Right ventricle myocardium superior (tissue), 1 donor: Measurements from ENCODE around the gene ATXN1. TPM values are rescaled to one million over a fixed set of nuclear protein-coding genes. Genes with fewer than 3 reads are reported as not detected.
A peak's percentile ranks its signal among the peaks of the same experiment; 100 is the strongest.

Source experiments
- ATAC-seq: fragments of 200-7000 bp; cut with Tn5 transposase; one replicate; pipeline ENCODE4 v1.9.1; 2020; ENCODE audit warnings: mild to moderate bottlenecking; ENCODE audit not compliant: poor library complexity
- DNase-seq: peaks from one replicate; pipeline ENCODE4 v3.0.0-alpha.2; 2020
- intact Hi-C: fragments of 100-400 bp; cut with DNase I; formaldehyde crosslinking; loops from one replicate; pipeline ENCODE4 v1.11.2; 2022
- total RNA-seq: library from RNA; stranded (reverse); fragmentation: NEBNext Ultra II Directional; extraction: Animal tissue kit (Norgen Biotek cat#: 25700); gene quantifications from one replicate; pipeline ENCODE4 v1.2.1, GENCODE V29; 2021
- donor health status: DM: no; HTN: yes; CAD: no; lungs with severe emphysema.

Gene ATXN1
- total RNA-seq, 1 donor from 2014 or later = 36.1 TPM

- DNase-seq (no peak), ATAC-seq (no peak)
- intact Hi-C loops = loop anchor here (10.0 kb wide), 1 partner anchor 426 kb away; the partner anchor contains the start of gene ATXN1
These were observed 422.0 kb downstream of the ATXN1 start for GRCh38 chr6:16339265-16339587.

GRCh38 chr6:16338577-16339264 lies 422.5 kb downstream of the ATXN1 start:
- ATAC-seq (peak; percentile 30), DNase-seq (peak; percentile 78)
- intact Hi-C loops = loop anchor here (10.0 kb wide), 1 partner anchor 426 kb away; the partner anchor contains the start of gene ATXN1

- ATAC-seq (peak; percentile 90), DNase-seq (peak; percentile 97)
- intact Hi-C loops = loop anchor here (10.0 kb wide), 1 partner anchor 427 kb away; the partner anchor contains the start of gene ATXN1
These were observed 423.8 kb downstream of the ATXN1 start for GRCh38 chr6:16337295-16337975.

DNA sequence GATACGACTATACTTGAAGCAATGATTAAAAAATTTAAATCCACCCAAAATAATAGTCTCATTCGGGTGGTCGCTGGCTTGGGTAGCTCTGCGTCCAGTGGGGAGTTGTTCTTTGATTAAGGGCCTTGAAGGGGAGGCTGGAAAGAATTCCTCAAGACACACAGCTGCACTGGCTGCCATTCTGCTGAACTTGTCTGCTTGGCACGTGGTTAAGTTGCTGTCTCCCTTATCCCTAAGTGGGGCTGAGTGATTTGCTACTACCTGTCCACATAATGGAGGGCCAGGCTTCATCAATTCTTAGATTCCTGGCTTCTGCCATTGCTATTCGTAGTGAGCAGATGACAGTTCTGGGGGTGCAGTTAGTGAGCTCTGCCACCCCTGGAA lies 424.4 kb downstream of the ATXN1 start:
- DNase-seq = no peak
- ATAC-seq = no peak
- intact Hi-C loops = loop anchor here (10.0 kb wide), 1 partner anchor 428 kb away; the partner anchor contains the start of gene ATXN1

DNA sequence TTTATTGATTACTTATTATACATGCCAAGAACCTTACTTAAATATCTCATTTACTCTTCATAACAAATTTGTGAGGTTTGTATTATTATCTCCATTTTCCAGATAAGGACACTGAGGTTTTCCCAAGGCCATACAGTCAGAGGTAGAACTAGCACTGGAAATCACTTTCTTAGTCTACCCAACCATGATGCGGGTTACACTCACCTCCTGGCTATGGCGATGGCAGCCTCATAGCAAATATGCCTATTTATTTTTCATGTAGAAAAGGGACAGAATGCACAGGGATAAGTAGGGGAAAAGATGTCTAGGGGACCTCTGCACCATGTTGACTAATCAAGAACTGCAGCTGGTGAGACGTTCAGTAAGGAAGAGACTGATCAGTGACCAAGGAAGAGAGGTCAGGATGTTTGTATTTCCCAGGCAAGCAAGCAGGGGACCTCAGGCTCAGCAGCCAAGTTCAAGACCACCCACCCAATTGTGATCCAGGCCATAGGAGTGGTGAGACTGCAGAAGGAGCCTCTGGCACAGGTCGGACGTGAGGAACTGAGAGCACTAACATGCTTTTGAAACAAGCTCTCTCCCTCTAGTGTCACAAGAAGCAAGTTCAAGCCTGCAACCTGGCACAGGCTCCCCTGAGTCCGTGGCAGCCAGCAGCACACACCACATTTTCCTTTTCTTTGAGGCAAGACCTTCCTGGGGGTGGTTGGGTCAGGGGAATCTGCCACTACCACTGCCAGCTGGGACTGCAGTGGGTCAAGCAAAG lies 425.0 kb downstream of the ATXN1 start:
- ATAC-seq = no peak
- intact Hi-C loops = loop anchor here (10.0 kb wide), 1 partner anchor 429 kb away; the partner anchor contains the start of gene ATXN1
- no peak for DNase-seq

DNA sequence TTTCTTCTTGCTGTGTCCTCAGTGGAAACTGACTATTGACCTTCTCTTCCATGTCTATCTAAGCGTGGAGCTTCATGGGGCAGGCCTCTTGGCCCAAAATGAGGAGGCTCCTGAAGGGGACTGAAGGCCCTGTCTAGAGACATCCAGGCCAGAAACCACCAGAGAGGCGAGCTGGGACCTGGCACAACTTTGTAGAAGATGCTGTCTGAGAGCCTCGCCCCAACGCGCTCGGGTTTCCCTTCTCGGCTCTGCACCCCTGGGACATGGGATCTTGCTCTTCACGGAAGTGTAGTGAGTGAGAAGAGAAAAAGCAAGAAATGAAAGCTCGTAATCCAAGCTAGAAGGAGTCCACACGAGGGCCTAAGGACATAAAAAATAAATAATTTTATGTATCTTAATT lies 426.1 kb downstream of the ATXN1 start:
- ATAC-seq (no peak), DNase-seq (no peak)
- intact Hi-C loops = loop anchor here (10.0 kb wide), 1 partner anchor 430 kb away; the partner anchor contains the start of gene ATXN1

- ATAC-seq (peak; percentile 25), DNase-seq (peak; percentile 57)
- intact Hi-C loops = loop anchor here (10.0 kb wide), 1 partner anchor 430 kb away; the partner anchor contains the start of gene ATXN1
These were observed 426.6 kb downstream of the ATXN1 start for GRCh38 chr6:16334671-16335070.

DNA sequence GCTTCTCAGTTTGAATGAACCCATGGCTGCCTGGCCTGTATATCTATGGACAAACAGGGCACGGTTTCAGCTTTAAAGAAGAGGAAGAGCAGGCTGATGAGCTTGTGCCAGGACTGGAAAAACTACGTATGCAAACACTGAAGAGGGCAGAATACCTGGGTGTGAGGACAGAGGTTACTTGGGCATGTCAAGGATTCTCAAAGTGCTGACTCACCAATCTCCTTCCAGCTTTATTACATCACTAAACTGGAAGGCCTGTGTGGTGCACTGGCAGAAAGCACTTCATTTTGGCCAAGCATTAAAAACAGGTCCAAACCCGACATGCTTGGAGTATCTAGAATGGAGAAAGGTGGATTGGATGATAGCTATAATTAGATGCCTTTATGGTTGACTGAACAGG lies 427.7 kb downstream of the ATXN1 start:
- ATAC-seq (no peak), DNase-seq (no peak)
- intact Hi-C loops = loop anchor here (2.0 to 10.0 kb wide), 2 partner anchors 75 to 431 kb away; partner anchors contain the start of gene ATXN1

GRCh38 chr6:16332175-16332542 lies 429.1 kb downstream of the ATXN1 start:
- intact Hi-C loops = loop anchor here (2.0 to 10.0 kb wide), 2 partner anchors 77 to 433 kb away; partner anchors contain the start of gene ATXN1
- ATAC-seq (peak; percentile 92), DNase-seq (peak; percentile 77)

DNA sequence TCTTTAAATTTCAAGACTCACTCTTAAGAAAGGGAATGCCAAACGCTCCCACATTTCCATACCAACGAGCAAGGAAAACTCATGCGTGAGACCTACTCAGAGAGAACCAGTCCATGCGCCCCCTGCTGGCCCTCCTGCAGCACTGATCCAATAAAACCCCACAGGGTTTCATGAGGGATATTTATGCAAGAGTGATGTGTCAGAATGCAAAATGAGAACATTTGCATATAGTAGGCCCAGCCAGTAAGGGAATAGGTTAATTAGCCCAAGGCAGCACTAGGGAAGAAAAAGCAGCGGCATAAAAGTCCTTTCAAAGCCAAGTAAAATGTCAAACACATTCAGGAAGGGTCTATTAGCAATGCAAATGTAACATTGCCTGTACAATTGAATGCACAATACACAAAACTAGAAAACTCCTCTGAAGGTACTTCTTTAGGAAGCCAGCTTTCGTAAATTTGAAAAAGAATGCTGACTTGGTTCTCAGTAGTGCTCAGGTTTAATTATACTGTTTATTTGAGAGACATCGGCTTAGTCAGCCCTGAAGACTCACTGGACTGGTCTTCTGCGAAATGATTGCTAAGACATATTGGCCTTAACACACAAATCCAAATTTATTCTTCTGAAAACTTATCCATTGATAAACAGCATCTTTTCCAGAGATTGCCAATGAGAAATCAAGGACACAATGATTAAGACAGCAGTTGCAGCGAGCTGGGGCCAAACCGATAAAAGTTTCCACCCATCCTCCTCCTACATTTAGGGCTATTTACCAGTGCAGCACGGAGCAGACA lies 429.7 kb downstream of the ATXN1 start:
- intact Hi-C loops = loop anchor here (2.0 to 10.0 kb wide), 2 partner anchors 77 to 433 kb away; partner anchors contain the start of gene ATXN1
- ATAC-seq (peak; percentile 89), DNase-seq (peak; percentile 82)

- intact Hi-C loops = no loop called here
- no peak for DNase-seq
- ATAC-seq = no peak
These were observed 432.0 kb downstream of the ATXN1 start for GRCh38 chr6:16329233-16329632.

DNA sequence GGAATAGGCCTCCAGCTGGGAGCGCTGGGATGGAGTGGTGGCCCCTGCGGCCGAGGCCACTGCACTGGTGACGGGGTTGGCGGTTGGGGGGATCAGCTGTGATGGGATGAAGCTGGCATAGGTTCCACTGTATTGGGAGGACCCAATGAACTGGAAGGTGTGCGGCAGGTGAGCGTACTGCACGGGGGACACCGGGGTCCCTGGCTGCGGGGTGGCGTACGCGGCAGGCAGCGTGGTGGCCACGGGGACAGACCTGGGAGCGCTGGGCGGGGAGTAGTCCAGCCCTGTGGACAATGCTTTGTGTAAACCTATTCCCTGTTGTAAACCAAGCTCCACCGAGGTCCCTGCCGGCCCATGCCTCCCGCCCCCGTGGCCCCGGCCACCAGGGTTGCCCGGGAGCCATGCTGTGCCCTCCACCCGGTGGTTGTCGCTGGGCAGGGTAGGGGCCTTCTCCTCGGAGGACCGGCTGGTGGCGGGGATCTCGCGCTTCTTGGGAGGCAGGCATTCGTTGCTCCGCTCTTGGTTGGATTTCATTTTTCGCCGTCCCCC lies 433.4 kb downstream of the ATXN1 start:
- intact Hi-C loops = no loop called here
- ATAC-seq (no peak), DNase-seq (no peak)

DNA sequence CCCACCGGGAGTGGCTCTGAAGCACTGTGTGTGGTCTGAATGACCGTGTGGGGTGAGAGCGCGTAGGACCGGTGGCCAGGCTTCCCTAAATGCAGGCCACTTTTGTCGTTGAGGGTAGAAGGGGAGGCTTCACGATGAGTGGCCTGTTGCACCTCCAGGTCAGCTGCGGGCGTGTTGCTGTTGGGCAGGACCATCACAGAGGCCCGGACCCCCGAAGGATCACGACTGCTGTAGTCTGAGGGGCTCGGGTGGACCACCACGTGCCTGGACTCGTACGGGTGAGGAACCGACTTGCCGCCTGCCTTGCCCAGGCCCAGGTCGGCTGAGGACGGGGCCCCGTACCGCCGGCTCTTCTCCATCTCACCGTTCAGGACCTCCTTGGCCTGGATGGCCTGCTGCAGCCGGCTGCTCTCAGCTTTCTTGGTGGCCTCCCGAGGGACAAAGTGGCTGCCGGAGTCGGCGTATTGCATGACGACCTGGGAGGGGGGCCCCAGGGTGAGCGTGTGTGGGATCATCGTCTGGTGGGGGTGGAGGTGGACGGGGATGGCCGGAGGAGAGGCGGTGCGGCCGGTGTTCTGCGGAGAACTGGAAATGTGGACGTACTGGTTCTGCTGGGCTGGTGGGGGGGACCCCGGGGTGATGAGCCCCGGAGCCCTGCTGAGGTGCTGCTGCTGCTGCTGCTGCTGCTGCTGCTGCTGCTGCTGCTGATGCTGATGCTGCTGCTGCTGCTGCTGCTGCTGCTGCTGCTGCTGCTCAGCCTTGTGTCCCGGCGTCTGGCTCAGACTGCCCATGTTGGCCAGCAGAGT lies 434.1 kb downstream of the ATXN1 start:
- intact Hi-C loops = no loop called here
- no peak for ATAC-seq
- DNase-seq = no peak

- ATAC-seq = no peak
- intact Hi-C loops = no loop called here
- DNase-seq = no peak
These were observed 434.7 kb downstream of the ATXN1 start for GRCh38 chr6:16326531-16326930.

DNA sequence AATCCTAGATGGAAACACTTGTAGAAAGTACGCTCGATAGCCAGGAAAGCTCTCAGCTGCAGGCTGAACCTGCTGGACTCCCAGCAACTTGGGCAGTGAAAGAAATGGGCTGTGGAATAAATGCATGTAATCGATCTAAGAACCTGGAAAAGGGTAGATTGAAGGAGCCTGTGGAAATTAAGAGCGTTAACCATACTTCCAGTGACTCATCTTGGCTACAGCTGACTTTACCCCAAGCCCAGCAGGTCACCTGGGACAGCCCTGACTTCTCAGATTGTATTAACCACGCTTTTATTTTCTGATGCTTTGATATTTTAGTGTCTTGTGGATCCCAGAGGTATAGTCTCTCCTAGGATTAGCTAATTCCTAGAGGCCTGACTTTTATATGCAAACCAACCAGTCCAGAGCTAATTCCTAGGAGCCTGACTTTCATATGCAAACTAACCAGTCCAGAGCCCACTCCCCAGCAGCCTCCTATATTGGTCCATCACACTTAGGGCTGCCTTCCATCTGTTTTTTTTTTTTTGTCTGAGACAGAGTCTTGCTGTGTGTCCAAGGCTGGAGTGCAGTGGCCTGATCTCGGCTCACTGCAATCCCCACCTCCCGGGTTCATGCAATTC lies 436.5 kb downstream of the ATXN1 start:
- intact Hi-C loops = no loop called here
- ATAC-seq (no peak), DNase-seq (no peak)

GRCh38 chr6:16324184-16324583 lies 437.1 kb downstream of the ATXN1 start:
- intact Hi-C loops = no loop called here

More at GRCh38 chr6:16324184-16324583, 437.1 kb downstream of the ATXN1 start:
- ATAC-seq = no peak
- DNase-seq = no peak
